Left ventricle myocardium inferior (tissue), 1 donor: ENCODE data around the gene EIF3L. TPM values are rescaled to one million over a fixed set of nuclear protein-coding genes. Genes with fewer than 3 reads are reported as not detected.

Experiments
- DNase-seq: peaks from one replicate; pipeline ENCODE4 v3.0.0-alpha.2; 2020
- H3K27ac ChIP-seq: fragments of 200-600 bp; replicated peaks from 2 replicates; pipeline ENCODE4 v1.8.0; 2021
- H3K27me3 ChIP-seq: fragments of 200-600 bp; 2 replicates; pipeline ENCODE4 v1.8.0; 2021; ENCODE audit warnings: low read depth
- H3K36me3 ChIP-seq: fragments of 200-600 bp; 2 replicates; pipeline ENCODE4 v1.8.0; 2021
- H3K4me1 ChIP-seq: fragments of 200-600 bp; 2 replicates; pipeline ENCODE4 v1.8.0; 2021
- H3K4me3 ChIP-seq: fragments of 200-600 bp; 2 replicates; pipeline ENCODE4 v1.8.0; 2021; ENCODE audit warnings: mild to moderate bottlenecking, moderate library complexity
- H3K9me3 ChIP-seq: fragments of 200-600 bp; replicated peaks from 2 replicates; pipeline ENCODE4 v1.8.0; 2021
- intact Hi-C: fragments of 100-400 bp; cut with micrococcal nuclease; formaldehyde crosslinking; loops from one replicate; pipeline ENCODE4 v1.11.0; 2022
- total RNA-seq: library from RNA; stranded (reverse); fragmentation: NEBNext Ultra II Directional; extraction: Animal tissue kit (Norgen Biotek cat#: 25700); gene quantifications from one replicate; pipeline ENCODE4 v1.2.1, GENCODE V29; 2021
- TF ChIP-seq, protein P1 (sequence below): fragments of 200-600 bp; IDR thresholded peaks from 2 replicates; pipeline ENCODE4 v1.8.0; 2021; ENCODE audit warnings: antibody characterized with exemption, mild to moderate bottlenecking, borderline replicate concordance
- donor health status: DM: no; HTN: yes; CAD: no; lungs with severe emphysema.

Gene EIF3L
- total RNA-seq, 1 donor from 2014 or later = 379 TPM

DNA sequence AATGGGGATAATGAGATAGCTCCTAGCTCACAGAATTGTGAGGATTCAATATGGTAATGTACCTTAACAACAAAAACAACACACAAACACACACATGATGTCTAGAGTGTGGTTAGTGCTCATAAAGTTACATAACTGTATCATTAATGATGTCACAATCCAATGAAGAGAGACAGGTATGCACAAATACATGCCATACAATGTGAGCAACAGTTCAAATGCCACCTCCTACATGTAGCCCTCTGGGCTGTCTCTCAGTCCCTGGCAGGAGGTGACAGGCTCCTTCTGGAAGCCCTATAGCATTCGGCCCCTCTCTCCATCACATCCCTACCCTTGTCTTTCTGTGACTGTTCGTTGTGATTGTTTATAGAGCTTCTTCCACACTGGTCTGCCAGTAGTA, 48.6 kb downstream of the EIF3L start:
- intact Hi-C loops = loop anchor here (10.0 kb wide), 1 partner anchor 57 kb away; the partner anchor contains the start of genes C22orf23 and POLR2F
- Histone ChIP-seq H3K4me1 (peaks cover 46% of the 10 kb centered on the region), H3K9me3 (no peaks in the 10 kb centered on the region), H3K36me3 (no peaks in the 10 kb centered on the region), H3K4me3 (no peak overlapping the region), H3K27ac (no peak overlapping the region), H3K27me3 (no peaks in the 10 kb centered on the region)
- TF ChIP-seq, protein P1, sequence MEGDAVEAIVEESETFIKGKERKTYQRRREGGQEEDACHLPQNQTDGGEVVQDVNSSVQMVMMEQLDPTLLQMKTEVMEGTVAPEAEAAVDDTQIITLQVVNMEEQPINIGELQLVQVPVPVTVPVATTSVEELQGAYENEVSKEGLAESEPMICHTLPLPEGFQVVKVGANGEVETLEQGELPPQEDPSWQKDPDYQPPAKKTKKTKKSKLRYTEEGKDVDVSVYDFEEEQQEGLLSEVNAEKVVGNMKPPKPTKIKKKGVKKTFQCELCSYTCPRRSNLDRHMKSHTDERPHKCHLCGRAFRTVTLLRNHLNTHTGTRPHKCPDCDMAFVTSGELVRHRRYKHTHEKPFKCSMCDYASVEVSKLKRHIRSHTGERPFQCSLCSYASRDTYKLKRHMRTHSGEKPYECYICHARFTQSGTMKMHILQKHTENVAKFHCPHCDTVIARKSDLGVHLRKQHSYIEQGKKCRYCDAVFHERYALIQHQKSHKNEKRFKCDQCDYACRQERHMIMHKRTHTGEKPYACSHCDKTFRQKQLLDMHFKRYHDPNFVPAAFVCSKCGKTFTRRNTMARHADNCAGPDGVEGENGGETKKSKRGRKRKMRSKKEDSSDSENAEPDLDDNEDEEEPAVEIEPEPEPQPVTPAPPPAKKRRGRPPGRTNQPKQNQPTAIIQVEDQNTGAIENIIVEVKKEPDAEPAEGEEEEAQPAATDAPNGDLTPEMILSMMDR = no peak
- DNase-seq = no peak

DNA sequence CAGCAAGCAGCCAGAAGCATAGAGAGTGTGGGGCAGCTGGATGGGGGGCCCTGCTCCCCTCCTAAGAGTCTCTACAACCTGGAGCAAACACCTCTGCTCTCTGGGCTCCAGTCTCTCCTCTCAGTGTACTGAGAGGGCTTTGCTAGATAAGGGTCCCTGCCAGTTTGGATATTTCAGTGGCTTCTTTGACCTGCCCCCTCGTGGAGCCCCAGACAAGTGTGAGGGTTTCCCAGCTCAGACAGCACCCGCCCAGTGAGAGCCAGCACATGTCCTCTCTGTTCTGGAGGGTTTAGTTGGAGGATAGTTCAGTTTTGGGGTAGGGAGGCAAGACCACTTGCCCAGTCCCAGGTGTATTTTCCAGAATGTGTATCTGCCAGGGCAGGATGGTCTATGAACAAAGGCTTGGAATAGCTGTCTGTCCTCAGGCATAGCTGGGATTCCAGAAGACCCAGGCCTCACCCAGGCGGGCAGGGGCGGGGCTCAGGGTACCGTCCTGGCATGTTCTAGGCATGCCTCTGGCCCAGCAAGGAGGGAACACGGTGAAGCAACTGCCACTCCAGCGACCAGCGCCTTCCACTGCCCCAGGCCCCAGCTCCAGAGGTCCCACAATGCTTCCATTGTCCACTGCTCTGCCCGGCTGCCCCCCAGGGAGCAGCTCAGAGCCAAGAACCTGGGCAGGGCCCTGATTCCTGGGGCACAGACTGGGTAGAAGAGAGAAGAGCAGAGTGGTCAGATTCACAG, 49.4 kb downstream of the EIF3L start:
- no peak overlapping the region for H3K27ac ChIP-seq
- H3K27me3 ChIP-seq = no peaks in the 10 kb centered on the region
- no peaks in the 10 kb centered on the region for H3K36me3 ChIP-seq
- no peak for DNase-seq
- no peaks in the 10 kb centered on the region for H3K9me3 ChIP-seq
- intact Hi-C loops = loop anchor here (10.0 kb wide), 1 partner anchor 56 kb away; the partner anchor contains the start of genes C22orf23 and POLR2F
- peaks cover 38% of the 10 kb centered on the region for H3K4me1 ChIP-seq
- TF ChIP-seq, protein P1 = no peak
- H3K4me3 ChIP-seq = no peak overlapping the region

DNA sequence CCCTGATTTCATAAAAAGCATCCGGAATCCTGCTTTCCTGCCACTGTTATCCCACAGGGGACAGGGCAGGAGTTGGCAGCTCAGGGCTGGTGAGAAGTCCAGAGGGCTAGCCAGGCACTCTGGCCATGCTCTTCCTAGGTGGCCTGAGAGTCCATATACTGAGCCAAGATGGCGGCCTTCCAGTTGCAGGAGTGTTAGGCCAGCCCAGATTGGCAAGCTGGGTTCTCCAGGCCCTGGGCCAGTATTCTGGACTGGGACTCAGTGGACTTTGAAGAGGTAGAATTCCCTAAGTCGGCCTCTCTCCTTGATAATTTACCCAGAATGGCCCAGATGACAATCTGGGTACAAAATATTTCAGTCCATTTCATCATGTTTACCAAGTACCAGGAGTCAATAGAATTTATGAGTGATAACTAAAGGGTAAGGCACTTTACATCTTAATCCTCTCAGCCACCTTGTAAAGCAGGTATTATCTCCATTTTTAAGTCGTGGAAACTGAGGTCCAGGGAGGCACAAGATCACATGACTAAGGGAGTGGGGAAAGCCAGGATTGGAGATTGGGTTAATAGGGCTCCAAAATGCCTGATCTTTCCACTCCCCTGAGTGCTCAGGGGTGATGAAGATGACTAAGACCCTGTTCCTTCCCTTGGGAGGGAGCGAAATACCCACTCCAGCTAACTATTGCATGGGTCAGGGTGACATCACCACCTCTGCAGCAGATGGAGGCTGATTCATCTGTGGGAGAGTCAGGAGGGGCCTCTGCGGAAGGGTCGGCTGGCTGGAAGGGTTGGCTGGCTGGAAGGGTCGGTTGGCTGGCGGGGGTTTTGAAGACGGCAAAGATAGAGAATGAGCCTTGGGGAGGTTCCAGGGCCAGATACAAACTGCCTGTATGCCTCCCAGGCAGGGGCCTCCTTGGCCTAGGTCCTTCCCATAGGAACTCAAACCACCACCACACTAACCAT, 55.6 kb downstream of the EIF3L start:
- Histone ChIP-seq H3K4me3 (peak overlapping the region; percentile 82), H3K27ac (peak overlapping the region; percentile 91), H3K4me1 (peaks cover 41% of the 10 kb centered on the region), H3K36me3 (no peaks in the 10 kb centered on the region), H3K9me3 (no peaks in the 10 kb centered on the region), H3K27me3 (no peaks in the 10 kb centered on the region)
- peak; percentile 29 for DNase-seq
- intact Hi-C loops = no loop called here
- TF ChIP-seq, protein P1 = no peak

DNA sequence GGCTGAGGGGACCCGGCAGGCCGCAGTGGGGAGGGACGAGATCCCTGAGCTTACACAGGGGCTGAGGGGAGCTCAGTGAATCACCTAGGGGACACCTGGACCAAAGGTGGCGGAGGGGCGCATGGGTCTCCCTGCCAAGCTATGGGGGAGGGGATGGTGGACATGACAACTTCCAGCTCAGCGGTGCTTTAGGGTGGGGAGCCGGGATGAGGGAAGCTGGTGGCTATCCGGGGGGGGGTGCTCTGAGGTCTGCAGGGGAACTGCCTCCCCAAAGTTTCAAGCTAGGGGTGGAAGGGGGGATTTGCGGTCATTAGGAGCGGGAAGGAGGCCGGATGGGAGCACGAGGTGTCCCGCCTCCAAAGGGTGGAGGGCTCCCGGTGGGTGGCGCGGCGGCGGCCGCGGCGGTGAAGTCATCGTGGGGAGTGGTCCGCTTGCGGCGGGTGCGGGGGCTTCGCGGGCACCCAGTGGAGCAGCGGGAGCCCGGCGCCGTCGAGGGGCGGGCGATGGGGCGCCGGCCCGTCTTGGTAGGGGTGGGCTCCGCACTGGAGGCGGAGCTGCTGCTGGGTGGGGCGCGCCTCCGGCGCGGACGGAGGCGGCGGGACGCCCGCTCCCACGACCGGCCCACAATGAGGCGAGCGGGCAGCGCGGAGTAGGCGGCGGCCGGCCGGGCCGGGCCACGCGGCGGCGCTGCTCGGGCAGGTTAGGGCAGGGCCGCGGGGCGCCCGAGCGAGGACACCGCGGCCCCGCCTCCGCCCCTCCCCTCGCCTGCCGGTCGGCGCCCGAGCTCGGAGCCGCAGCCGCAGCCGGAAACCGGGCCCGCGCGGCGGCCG, 56.5 kb downstream of the EIF3L start, which contains the start of gene MICALL1:
MICALL1 (plus strand) TSS at position 764 of the 830 bp plus-strand sequence. CDS start 126 bp downstream, outside the sequence.
- Histone ChIP-seq H3K27ac (peak within 1 kb of the TSS; percentile 91), H3K36me3 (no peaks in the 10 kb centered on the region), H3K4me1 (peaks cover 50% of the 10 kb centered on the region), H3K9me3 (no peaks in the 10 kb centered on the region), H3K4me3 (peak within 1 kb of the TSS; percentile 82), H3K27me3 (no peaks in the 10 kb centered on the region)
- intact Hi-C loops = no loop called here
- DNase-seq = peak; percentile 76
- TF ChIP-seq, protein P1 = peak; percentile 51
